GM12878 (cell line): ENCODE results near the gene GJD3. TPM values are rescaled to one million over a fixed set of nuclear protein-coding genes. Genes with fewer than 3 reads are reported as not detected.

Experiments used
- ATAC-seq: fragments of 200-7000 bp; cut with Tn5 transposase; 3 replicates; pipeline ENCODE4 v1.9.1; 2020; ENCODE audit warnings: mild to moderate bottlenecking, moderate library complexity
- BruUV-seq: library from RNA; stranded (reverse); fragments of 400-500 nt; replicated peaks from 2 replicates; lab custom pipeline; 2021; lab: Mats Ljungman, UMichigan
- CTCF ChIA-PET: fragments of 300-600 bp; sonication (Branson Sonifier 250); formaldehyde crosslinking; extraction: SDS; loops from one replicate; lab custom pipeline; 2021; ENCODE audit warnings: inconsistent platforms; lab: Yijun Ruan, JAX
- POLR2A ChIA-PET: fragments of 350-600 bp; formaldehyde crosslinking; extraction: SDS; loops from one replicate; lab custom pipeline; 2021; ENCODE audit warnings: inconsistent platforms; lab: Charles Lee
- RAD21 ChIA-PET: fragments of 300-600 bp; sonication (Branson Sonifier 250); formaldehyde crosslinking; loops from one replicate; lab custom pipeline; 2023; ENCODE audit warnings: antibody characterized with exemption; ENCODE audit not compliant: unreplicated experiment; lab: Charles Lee
- SMC1A ChIA-PET: fragments of 300-600 bp; sonication (Branson Sonifier 250); formaldehyde crosslinking; loops from one replicate; lab custom pipeline; 2023; ENCODE audit not compliant: unreplicated experiment, uncharacterized antibody; lab: Charles Lee
- DNase-seq: peaks from one replicate; pipeline ENCODE4 v3.0.0-alpha.2; 2011; ENCODE audit warnings: low read depth, low spot score
- FAIRE-seq: peaks from 3 replicates; lab custom pipeline; 2011; peaks lifted over from hg19 to GRCh38; lab: Jason Lieb, UNC
- H2AFZ ChIP-seq: 2 replicates; pipeline ENCODE4 v1.6.0; 2011; ENCODE audit warnings: low read depth, low read length, control low read depth; ENCODE audit not compliant: control insufficient read depth
- H3K27ac ChIP-seq: 2 replicates; pipeline ENCODE4 v1.5.1; 2011; ENCODE audit warnings: control low read depth; ENCODE audit not compliant: control insufficient read depth, insufficient read depth
- H3K27me3 ChIP-seq, 2 experiments: replicated peaks in 1 of 2; 2 replicates each; pipeline versions ENCODE4 v1.6.0 to v1.6.1; 2011; ENCODE audit warnings: low read length in 1 of 2; ENCODE audit not compliant: control insufficient read depth in 2 of 2, insufficient read depth in 2 of 2
- H3K36me3 ChIP-seq, 2 experiments: 2 replicates each; pipeline ENCODE4 v1.5.1; 2011; ENCODE audit warnings: low read length in 1 of 2; ENCODE audit not compliant: control insufficient read depth in 2 of 2, insufficient read depth in 2 of 2
- H3K4me1 ChIP-seq: 2 replicates; pipeline ENCODE4 v1.6.1; 2011; ENCODE audit warnings: mild to moderate bottlenecking, low read length, moderate library complexity, mixed read lengths; ENCODE audit not compliant: control insufficient read depth, insufficient read depth
- H3K4me2 ChIP-seq: 2 replicates; pipeline ENCODE4 v1.6.0; 2011; ENCODE audit warnings: control low read depth; ENCODE audit not compliant: control insufficient read depth, insufficient read depth
- H3K4me3 ChIP-seq: fragments of 200-600 bp; sonication (generic); 2 replicates; pipeline ENCODE4 v1.5.1; 2016
- H3K79me2 ChIP-seq: 2 replicates; pipeline ENCODE4 v1.6.0; 2011; ENCODE audit warnings: low read length; ENCODE audit not compliant: control insufficient read depth, insufficient read depth
- H3K9ac ChIP-seq: 2 replicates; pipeline ENCODE4 v1.8.0; 2011; ENCODE audit warnings: low read length, control low read depth, mixed read lengths; ENCODE audit not compliant: control insufficient read depth, insufficient read depth
- H3K9me3 ChIP-seq: replicated peaks from 3 replicates; pipeline ENCODE4 v1.5.1; 2011; ENCODE audit warnings: mild to moderate bottlenecking, low read length; ENCODE audit not compliant: control insufficient read depth, insufficient read depth
- H4K20me1 ChIP-seq: 2 replicates; pipeline ENCODE4 v1.6.0; 2011; ENCODE audit not compliant: control insufficient read depth, insufficient read depth
- CBX5 ChIP-seq: sonication (generic); IDR thresholded peaks from 2 replicates; pipeline ENCODE4 v1.6.1; 2016; ENCODE audit warnings: low read depth, moderate library complexity, mild to moderate bottlenecking, inconsistent platforms
- ZBTB40 ChIP-seq: fragments of 450-650 bp; IDR thresholded peaks from 2 replicates; pipeline ENCODE4 v1.6.1; 2016; ENCODE audit warnings: mild to moderate bottlenecking, moderate library complexity, borderline replicate concordance
- WGBS: methylation state at CpG from one replicate; pipeline ENCODE4 v1.1.6; 2016; ENCODE audit warnings: low lambda C conversion rate; ENCODE audit not compliant: insufficient replicate concordance, insufficient coverage; ENCODE audit errors: missing lambda C conversion rate; 5-methylcytosine and 5-hydroxymethylcytosine counted together
- in situ Hi-C: fragments of 300-500 bp; cut with MboI; formaldehyde crosslinking; loops from 9 replicates; pipeline ENCODE4 v1.14.3; 2018; ENCODE audit warnings: mixed read lengths
- intact Hi-C: fragments of 100-400 bp; cut with micrococcal nuclease; formaldehyde crosslinking; loops from one replicate; pipeline ENCODE4 v1.14.2; 2022; ENCODE audit not compliant: unreplicated experiment
- polyA plus RNA-seq, 11 experiments: library from polyadenylated mRNA; depleted of rRNA in 4 of 11; unstranded in 6 of 11; stranded (reverse) in 5 of 11; fragments of >200 nt; fragmentation: Nextera tagmentation in 4 of 11; fragmentation: Illumina TruSeq in 1 of 11; extraction: Ambion mirVana in 4 of 11; extraction: Trizol in 1 of 11; gene quantifications; 1 replicate in 1 of 11; 2 replicates in 10 of 11; pipeline versions ENCODE4 v1.2.1 to v1.2.3, GENCODE V29; 2011 to 2016; ENCODE audit warnings: inconsistent platforms in 2 of 11, missing spikeins in 2 of 11, low read depth in 1 of 11
- total RNA-seq, 4 experiments: library from RNA; depleted of rRNA in 3 of 4; stranded (reverse); fragments of >200 nt in 3 of 4; fragmentation: Illumina TruSeq in 1 of 4; extraction: Trizol in 1 of 4; gene quantifications; 2 replicates each; pipeline versions ENCODE4 v1.2.1 to v1.2.3, GENCODE V29; 2013 to 2021

The GJD3 gene
- total and polyA plus RNA-seq, 10 of the 15 experiments (the other 5 are each of a cell fraction or from before 2014, with no cell fraction given) = 1.6 TPM; not detected in 9

GRCh38 chr17:40355804-40356758, 8.5 kb downstream of the GJD3 start:
- POLR2A ChIA-PET = interaction anchor here (2.0 kb wide), 1 partner anchor 49 kb away, joined by 9 read pairs; no protein-coding TSS in a partner anchor

More at GRCh38 chr17:40355804-40356758, 8.5 kb downstream of the GJD3 start:
- BruUV-seq = TSS peak; percentile 52
- H3K4me1 ChIP-seq = peaks cover 15% of the 10 kb centered on the region
- no peak overlapping the region for H3K27ac ChIP-seq
- CTCF ChIA-PET = interaction anchor here (1.0 to 9.1 kb wide), 10 partner anchors 9 to 176 kb away, joined by 3 to 311 read pairs (median 19); partner anchors contain the start of genes GJD3, RARA and TOP2A
- H3K79me2 ChIP-seq = no peaks in the 10 kb centered on the region
- DNase-seq (no peak), FAIRE-seq (no peak), ATAC-seq (no peak)
- intact Hi-C loops = loop anchor here (1.0 to 5.0 kb wide), 4 partner anchors 34 to 261 kb away; no protein-coding TSS in a partner anchor
- no peaks in the 10 kb centered on the region for H4K20me1 ChIP-seq
- H3K9me3 ChIP-seq = no peaks in the 10 kb centered on the region
- H3K4me2 ChIP-seq = no peak overlapping the region
- no peak overlapping the region for H2AFZ ChIP-seq
- in situ Hi-C loops = loop anchor here (5.0 kb wide), 1 partner anchor 176 kb away; no protein-coding TSS in a partner anchor
- no peak overlapping the region for H3K9ac ChIP-seq
- TF ChIP-seq ZBTB40 = no peak
- no peak for TF ChIP-seq CBX5
- RAD21 ChIA-PET = interaction anchor here (1.6 to 8.2 kb wide), 4 partner anchors 31 to 85 kb away, joined by 3 to 271 read pairs (median 12); partner anchors contain the start of gene RARA
- peaks cover 12 to 33% of the 10 kb centered on the region in 2 experiments; a peak in 3 of 4 replicates for H3K36me3 ChIP-seq
- SMC1A ChIA-PET = interaction anchor here (1.0 to 5.3 kb wide), 4 partner anchors 39 to 177 kb away, joined by 3 to 142 read pairs (median 14); no protein-coding TSS in a partner anchor
- H3K4me3 ChIP-seq = no peak overlapping the region
- peaks cover 0 to 2% of the 10 kb centered on the region in 2 experiments; a peak in 1 of 4 replicates for H3K27me3 ChIP-seq
- WGBS = 79% methylated on average over 25 of the region's 33 CpGs
